GM03348 (cell line): Measurements from ENCODE around the gene ELAVL4.

Experiments
- DNase-seq: peaks from one replicate; pipeline ENCODE4 v3.0.0; 2012; ENCODE audit warnings: low spot score

The ELAVL4 gene

DNA sequence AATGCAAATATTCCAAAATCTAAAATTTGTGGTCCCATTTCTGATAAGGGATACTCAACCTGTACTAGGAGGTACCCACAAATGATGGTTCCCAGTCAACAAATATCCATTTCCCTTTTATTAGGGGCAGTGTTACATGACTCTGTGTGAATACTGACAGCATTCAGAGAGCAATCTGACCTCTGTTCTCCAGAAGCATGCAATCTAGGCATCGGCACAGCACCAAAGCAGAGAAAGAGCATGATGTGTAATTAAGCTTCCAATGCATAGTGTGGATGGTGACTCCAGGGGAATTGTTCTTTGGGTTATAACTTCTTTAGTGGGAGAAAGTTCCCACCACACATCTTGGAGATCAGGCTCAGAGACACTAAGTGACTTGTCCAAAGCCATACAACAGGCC is 71.6 kb downstream of the ELAVL4 start:
- DNase-seq: no peak

DNA sequence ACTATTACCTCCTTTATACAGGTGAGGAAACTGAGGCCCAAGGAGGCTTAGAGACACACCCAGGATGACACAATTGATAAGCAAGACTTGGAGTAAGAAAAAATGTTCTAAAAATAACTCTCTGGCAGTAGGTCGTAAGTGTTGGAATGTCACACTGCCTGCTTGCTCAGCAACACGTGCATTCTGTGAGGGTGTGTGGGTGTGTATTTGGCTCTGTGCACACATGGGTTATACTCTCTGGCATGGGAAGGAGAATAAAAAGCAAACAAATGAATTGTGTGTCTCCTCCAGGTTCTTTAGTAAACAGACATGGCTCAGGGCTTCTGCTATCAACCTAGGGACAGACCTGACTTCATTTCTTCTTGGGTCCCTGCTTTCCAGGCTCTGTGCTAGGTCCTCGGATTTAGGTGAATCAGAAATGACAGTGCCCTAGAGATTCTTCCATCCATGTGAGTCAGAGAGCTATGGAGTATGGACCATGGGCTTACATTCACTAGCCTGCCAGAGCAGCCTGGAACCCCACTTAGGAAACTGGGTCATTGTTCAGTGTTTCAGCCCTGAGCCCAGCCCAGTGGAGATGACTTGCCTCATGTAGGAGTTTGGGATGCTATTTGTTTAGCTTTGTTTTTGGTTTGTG is 72.4 kb downstream of the ELAVL4 start:
- no peak for DNase-seq

DNA sequence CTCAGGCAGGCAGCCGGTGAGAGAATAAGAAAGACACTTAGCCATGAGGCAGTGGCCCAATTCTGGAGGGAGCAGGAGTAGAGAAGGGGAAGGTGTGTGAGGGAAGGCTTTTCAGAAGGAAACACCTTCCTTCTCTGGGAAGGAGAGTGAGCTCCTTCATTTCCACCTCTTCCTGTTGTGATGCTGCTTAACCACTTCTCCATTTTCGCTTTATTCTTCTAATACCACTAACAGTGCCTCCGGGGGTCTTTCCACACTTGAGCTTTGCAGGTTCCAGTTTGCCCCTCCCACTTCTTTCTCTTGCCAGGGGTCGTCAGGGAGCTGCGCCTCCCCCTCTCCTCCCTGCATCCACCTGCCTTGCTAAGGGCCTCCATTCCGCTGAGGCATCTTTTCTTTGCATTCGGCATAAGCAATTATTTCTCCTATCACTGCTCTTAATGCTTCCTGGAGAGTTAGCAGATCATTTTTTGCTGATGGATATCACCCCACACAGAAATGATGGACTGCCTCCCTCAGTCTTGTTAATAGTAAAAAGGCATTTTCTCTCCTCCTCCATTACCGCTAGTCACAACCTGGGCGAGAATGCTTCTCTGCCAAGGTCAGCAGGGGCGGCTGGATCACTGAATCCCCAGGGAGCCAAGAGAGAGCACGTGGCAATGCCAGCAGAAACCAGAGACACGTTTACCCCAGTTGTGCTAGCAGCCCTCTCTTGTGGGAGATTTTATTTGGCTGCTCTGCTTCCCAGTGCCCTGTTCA is 74.8 kb downstream of the ELAVL4 start:
- DNase-seq: no peak

DNA sequence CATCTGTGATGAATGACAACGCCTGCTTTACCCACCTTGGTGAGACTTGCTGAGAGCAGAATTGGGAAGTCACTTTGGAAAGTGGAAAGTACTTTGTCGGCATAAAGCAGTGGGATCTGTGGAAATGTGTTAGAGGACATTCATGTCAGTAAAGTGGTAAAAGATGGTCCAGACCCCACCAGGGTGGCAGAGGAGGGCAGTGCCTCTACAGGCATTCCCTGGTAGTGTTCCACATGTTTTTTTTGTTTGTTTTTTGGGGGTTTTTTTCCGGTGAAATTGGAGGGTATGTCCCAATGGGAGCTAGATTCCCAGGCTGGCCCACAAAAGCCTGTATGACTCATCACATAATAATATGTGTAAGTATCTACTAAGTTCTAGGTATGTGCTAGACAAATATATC is 80.6 kb downstream of the ELAVL4 start:
- DNase-seq: no peak

DNA sequence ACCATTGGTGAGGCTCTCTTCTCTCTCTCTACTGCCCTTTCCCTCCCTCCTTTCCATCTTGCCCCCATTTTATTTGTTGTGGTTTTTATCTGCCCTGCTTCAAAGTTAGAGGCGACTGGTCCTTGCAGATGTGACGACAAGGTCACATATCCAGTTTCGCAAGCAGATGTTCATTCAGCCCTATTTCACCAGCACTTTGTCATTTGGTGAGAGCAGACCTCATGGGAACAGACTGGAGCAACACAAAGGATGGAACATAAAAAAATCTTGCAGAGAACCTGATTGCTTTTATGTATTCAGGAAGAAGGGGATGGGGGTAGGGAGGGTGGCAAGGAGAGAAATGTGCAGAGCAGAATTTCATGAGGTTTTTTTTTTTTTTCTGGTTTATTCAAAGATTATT is 84.3 kb downstream of the ELAVL4 start:
- DNase-seq: no peak

DNA sequence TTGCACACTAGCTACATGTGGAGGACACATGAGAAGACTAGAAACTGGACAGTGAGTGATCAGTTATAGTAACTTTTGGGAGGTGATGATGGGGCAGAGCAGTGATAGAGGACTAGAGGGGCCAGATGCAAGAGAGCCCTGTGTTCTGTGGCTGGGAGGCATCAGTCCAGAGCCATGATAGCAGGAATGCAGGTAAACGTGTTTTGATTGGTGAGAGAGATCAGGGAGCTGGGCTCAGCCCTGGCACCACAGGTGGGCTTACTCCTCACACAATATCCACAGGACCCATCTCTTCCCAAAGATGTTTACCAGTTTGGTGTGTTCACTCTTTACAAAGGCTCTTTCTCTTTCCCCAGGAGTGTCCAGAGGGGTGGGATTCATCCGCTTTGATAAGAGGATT is 86.5 kb downstream of the ELAVL4 start:
- DNase-seq: no peak

DNA sequence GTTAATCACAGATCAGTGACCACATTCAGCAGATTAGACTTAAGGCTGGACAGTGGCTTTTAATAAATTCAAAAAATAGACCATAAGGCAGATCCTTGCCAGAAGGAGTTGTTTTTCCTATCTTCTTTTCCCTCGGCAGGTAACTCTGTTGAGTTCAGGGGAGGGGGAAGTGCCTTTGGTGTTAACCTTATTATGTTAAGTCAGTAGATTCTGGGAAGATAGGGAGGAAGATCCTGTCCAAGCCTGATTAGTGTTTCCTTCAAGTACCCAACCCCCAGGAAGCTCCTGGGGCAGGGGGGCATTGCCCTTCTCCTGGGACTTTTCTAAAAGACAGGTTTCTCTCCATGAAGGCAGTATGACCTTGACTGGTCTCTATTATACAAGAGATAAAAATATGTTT is 87.4 kb downstream of the ELAVL4 start:
- DNase-seq: no peak

DNA sequence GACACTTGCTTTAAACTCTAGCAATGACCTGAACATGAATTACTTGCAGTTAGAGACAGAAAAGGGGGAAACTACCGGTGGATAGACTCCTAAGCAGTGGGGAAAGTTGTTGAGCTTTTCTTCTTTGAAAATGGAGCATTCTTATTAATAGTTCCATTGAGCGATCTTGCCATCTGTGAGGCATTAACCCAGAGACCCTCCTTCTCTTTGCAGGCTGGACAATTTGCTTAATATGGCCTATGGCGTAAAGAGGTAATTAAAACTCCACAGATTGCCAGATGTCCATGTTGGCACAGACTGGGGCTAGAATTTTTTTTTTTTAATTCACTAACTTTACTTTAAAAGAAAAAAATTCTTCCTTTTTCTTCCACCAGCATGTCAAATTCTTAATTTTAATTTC is 88.5 kb downstream of the ELAVL4 start:
- no peak for DNase-seq

DNA sequence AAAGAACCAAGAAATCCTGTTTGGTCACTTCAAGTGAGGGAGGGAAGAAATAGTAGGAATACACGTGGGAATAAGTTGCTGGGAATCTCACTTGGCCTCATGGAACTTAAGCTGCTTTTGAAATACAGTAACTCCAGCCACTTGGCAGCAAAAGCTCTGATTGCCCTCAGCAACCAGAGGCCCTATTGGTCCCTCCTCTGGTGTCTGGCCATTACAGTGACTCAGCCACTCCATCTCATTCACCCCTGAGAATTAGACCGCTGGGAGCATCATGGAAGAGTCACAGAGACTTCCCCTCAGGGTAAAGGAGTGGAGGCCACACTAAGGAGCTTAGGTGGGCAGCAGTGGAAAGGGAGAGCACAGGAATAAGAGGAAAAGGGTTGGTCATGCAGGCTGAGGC is 99.6 kb downstream of the ELAVL4 start:
- no peak for DNase-seq

DNA sequence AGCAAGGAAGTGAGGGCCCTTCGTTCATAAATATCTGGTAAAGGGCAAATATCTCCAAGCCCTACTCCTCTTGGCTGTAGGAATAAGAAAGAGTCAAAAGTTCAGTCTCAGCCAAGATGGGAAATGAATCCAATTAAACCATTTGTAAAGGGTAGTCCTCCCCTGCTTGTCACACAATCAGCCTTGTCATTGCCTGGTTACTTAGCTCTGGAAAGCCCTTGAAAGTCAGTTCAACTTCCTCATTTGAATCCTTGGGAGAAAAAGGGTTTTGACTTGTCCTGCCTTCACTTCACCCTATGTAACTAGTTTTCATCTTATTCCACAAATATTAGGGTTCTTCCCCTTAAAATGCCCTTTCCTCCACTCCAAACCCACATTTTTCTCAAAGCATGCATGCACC is 100.0 kb downstream of the ELAVL4 start:
- no peak for DNase-seq

DNA sequence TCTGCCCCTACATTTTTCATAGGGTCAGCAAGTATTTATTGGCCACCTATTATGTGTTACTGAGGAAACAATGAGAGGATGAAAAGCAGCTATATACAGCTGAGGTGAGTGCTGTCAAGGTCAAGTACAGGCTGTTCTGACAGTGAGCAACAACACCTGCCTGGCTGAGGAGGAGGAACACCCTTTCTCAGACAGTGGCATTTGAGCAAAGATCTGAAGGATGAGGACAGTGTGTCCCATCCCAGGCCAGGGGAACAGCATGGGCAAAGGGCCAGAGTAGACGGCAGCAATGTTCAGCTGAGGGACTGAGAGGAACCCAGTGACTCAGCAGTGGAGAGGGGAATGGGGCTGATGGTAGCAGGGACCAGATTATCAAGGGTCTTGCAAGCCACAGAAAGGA is 101.0 kb downstream of the ELAVL4 start:
- DNase-seq: no peak

DNA sequence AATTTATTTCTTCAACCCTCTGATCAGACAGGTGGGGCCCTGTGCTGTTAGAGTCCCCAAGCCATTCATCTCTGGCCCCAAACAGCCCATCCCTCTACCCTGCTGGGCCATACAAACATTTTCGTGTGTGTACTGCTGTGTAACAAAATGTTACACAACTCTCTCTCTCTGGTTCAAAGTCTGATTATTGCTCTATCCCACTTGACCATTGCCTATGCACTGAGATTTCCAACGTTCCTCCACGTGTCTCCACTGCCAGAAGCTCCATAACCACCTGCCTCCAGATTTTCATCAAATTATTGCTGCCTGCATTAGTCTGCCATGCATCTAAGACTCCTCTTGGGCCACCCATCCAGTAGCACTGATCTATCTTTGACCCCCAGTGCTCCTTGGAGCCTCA is 104.8 kb downstream of the ELAVL4 start:
- DNase-seq: no peak

DNA sequence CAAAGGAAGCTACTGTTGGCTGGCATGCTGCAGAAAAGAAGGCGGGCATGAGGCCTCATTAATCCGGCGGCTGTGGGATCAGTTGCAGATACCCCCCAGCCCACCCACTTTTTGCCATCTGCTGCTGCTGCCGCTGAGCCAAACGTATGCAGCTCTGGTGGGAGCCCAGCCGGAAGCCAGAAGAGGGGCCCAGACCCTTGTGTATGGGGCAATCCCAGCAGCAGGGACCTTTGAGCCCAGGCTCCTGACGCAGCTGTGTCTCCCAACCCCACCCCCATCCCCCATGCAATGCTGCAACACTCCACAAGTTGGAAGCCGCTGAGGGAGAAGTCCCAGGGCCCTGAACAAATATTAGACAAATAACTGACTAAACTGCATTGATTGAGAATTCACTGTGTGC is 106.0 kb downstream of the ELAVL4 start:
- DNase-seq: no peak

DNA sequence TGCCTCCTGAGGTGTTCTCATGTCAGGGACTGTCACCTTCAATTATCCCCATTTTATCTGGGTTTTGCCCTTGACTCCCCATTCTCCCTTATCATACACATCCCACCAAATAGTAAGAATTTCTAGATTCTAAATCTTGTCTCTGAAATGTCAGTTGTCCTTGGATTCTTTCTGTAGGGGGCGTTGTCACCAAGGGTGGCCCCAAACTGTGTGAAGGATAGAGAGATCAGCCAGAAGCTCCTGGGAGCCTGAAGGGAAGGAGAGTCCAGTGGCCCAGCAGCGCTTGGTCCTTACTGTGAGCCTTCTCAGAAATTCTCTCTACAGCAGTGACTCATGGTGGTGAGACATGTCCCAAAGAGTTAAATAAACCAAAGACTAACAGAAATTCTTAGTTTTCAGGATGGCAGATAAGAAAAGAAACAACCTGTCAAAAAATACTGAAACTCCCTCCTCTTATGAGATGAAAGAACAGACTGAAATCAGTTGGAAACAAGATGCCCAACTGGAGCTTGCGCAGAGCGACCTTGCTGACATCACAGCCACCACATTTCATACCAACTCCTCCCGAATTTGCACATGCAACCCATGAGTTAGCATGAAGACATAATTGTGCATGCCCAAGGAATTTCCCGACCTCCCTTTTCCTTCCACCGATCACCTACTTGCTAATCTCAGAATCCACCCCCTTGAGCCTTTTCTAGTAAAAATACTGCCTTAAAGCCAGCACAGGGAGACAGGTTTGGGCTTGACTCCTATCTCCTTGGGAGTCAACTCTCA is 109.8 kb downstream of the ELAVL4 start:
- no peak for DNase-seq

DNA sequence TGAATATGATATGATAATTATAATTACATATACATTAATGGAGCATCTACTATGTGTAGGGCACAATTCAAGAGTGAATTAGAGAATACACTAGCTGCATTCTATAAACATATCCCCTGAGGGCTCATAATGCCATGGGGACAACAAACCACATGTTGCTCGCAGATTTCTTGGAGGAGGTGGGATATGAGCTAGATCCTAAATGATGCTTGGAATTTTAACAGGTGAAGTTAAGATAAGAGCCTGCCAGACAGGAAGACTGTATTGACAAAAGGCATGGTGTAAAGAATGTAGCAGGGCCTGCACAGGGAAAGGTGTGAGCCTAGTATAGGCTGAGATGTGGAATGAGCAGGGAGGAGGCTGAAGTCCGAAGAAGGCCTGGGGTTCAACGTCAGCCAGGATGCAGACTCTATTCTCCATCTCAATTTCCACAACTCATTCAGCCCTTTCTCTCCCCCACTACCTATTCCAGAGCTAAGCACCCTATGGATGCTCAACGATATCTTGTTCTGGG is 120.2 kb downstream of the ELAVL4 start:
- DNase-seq: no peak

DNA sequence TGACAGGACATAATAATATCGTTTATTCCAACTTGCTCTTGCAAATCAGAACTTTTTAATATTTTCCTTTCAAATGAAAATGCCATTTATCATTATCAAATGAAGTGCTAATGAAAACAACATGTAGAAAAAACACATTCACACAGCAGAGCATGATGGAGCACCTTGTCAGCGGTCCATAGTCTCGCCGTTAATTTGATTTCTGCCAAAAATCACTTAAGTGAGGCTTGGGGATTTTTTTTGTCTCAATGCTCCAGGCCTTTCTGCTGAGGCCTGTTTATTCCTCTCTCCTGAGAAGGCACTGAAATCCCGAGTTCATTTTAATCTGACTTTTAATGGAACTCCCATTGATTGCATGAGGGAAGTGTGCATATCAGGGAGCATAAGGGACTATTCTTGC is 122.5 kb downstream of the ELAVL4 start:
- no peak for DNase-seq

DNA sequence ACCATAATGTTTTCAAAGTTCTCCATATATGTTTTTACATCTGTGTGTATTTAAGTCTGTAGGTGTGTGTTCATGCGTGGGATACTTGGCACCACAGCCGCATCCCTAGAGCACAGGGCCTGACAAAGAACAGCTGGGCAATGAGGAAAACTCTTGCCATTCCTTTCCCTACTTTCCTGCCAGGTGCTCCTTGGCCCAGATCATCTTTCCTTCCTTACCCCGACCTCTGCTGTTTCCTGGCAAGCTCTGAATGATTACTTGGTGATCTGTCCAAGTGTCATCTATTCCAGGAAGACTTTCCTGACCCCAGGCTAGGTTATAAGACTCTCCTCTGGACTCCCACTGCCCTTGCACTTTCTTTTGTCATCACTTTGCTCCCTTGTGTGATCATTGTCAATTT is 123.6 kb downstream of the ELAVL4 start:
- DNase-seq: no peak

DNA sequence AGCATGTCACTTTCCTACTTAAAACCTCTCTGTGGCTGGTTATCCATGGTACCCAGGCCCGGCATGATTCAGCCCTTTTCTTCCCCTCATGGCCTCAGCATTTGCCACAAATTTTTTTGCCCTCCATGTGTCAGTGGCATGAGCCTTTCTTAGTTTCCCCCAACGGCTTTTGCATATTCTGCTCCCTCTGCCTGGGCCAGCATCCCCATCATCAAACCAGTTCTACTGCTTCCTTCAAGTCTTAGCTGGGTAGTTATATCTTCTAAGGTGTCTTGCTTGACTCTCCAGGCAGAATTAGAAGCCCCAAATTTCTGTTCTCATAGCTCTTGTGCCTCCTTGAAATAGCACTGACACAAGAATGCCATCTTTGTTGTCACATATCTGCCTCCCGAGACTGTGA is 127.9 kb downstream of the ELAVL4 start:
- DNase-seq: no peak

DNA sequence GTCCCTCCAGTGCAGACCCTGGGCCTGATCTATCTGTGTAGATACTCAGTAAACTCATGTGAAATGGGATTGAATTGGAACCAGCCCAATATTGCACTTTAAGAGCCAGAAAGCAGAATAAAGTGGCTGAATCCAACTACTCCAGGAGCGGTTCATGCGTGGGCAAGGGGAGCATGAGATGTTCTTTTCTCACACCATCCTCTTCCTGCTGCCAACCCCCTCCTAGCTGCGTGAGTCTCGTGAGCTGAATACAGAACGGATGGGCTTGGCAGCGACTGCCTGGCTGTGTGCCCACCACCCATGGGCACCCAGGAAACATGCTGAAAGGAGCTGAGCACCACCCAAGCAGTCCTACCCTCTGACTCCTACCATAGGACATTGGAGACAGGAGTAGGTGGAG is 128.3 kb downstream of the ELAVL4 start:
- DNase-seq: no peak

DNA sequence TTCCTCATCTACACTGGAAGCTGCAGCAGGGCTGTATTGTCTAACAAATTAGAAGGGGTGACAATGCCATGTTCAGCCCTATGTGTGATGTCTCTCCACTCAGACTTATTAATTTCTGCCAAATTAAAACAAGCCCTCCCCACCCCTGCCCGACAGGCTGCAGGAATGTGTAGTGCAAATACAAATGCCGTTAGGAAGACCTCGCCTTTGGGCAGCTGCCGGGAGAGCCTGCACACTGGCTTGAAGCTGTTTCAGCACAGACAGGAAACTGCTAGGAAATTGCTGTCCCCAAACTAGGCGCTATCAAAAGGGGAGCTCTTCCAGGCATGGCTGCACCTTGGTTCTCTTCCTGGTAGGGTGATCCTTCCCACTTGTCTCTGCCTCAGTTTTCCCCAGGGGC is 135.2 kb downstream of the ELAVL4 start:
- DNase-seq: no peak

DNA sequence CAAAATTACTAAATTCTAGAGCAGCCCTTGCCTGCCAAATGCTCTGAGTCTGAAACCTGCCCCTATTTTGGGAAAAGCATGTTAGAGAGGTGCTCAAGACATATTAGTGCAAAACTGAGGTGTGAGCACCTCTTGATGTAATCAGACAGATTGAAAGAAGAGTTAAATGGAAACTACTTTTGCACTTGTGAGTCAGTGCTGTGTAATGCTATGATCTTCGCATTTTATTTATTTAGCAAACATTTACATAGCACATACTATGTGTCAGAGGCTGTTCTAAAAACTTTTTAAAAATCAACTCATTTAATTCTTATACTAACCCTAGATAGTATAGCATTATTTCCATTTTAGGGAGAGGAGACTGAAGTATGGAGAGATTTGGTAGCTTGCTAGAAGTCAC is 138.1 kb downstream of the ELAVL4 start:
- no peak for DNase-seq

DNA sequence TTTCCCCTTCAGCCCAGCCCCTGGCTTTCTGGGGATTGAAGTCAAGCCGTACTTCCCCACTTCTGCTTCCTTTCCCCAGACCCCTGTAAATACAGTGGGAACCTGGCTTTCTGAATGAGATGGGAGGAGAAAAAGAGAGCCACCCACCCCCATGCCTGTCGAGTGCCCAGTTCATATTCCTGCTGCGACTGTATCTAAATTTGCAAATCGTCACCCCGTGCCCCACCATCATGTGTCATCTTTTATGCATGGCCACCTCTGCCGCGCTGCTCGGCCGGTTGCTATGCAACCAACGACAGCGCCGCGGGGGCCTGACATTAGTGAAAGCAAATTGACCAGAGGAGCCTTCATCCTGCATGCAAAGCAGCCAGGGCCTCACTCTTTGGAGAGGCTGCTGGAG is 143.0 kb downstream of the ELAVL4 start:
- DNase-seq: no peak

DNA sequence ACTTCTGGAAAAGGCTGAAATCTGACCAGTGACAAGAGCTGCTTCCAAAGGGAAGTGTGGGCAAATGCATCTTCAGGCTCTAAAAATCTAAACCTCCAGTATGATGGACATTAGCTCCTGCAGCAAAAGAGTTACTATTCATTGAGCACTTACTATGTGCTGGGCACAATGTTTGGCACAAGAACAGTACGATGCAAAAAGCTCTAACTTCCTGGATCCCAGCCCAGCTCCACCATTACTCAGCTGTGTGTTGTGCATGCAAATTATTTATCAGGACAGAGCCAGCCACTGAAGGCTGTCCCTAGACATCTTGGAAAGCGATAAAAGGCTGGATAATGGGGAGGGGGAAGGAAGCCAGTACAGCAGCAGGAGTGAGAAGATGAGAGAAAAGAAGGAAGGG is 143.5 kb downstream of the ELAVL4 start:
- DNase-seq: no peak
